K562 (cell line): ENCODE data around the gene AGPAT3. TPM values are rescaled to one million over a fixed set of nuclear protein-coding genes. Genes with fewer than 3 reads are reported as not detected.

Experiments used
- BHLHE40 ChIP-seq: IDR thresholded peaks from 2 replicates; pipeline ENCODE4 v1.6.1; 2011; ENCODE audit warnings: low read length, improper control_type of control experiment
- BMI1 ChIP-seq: fragments of 150-350 bp; IDR thresholded peaks from 2 replicates; pipeline ENCODE4 v1.6.1; 2014; ENCODE audit warnings: low read length
- CHD1 ChIP-seq: fragments of 200-600 bp; sonication (generic); IDR thresholded peaks from one replicate; pipeline ENCODE4 v1.6.1; 2012; ENCODE audit warnings: mild to moderate bottlenecking, moderate library complexity, low read length, inconsistent platforms
- DDX20 ChIP-seq: fragments of 450-650 bp; IDR thresholded peaks from 2 replicates; pipeline ENCODE4 v1.6.1; 2016; ENCODE audit warnings: missing genetic modification characterization, low read depth, mild to moderate bottlenecking, missing compliant biosample characterization, moderate library complexity
- FOXJ3 ChIP-seq: sonication (generic); formaldehyde crosslinking; IDR thresholded peaks from 2 replicates; pipeline ENCODE4 v1.4.0; 2020; ENCODE audit warnings: mild to moderate bottlenecking, missing genetic modification reagents
- HDAC3 ChIP-seq: fragments of 450-650 bp; IDR thresholded peaks from 2 replicates; pipeline ENCODE4 v1.6.1; 2018; ENCODE audit warnings: borderline replicate concordance, mild to moderate bottlenecking, moderate library complexity; ENCODE audit not compliant: partially characterized antibody
- HNRNPLL ChIP-seq: fragments of 200-400 bp; formaldehyde crosslinking; IDR thresholded peaks from 2 replicates; pipeline ENCODE4 v1.6.1; 2017; ENCODE audit warnings: low read length, low read depth, mild to moderate bottlenecking; ENCODE audit not compliant: poor library complexity, severe bottlenecking
- LEF1 ChIP-seq: fragments of 450-650 bp; IDR thresholded peaks from 2 replicates; pipeline ENCODE4 v1.6.1; 2016; ENCODE audit warnings: mild to moderate bottlenecking
- NKRF ChIP-seq: fragments of 450-650 bp; IDR thresholded peaks from 2 replicates; pipeline ENCODE4 v1.6.1; 2016; ENCODE audit warnings: borderline replicate concordance
- POLR2G ChIP-seq: fragments of 200-400 bp; formaldehyde crosslinking; IDR thresholded peaks from 2 replicates; pipeline ENCODE4 v1.6.1; 2017; ENCODE audit warnings: low read depth, mild to moderate bottlenecking, antibody characterized with exemption, low read length, moderate library complexity
- POLR3A ChIP-seq: IDR thresholded peaks from 2 replicates; pipeline ENCODE4 v1.6.1; 2011; ENCODE audit warnings: borderline replicate concordance, mild to moderate bottlenecking, moderate library complexity; ENCODE audit not compliant: insufficient read length, insufficient read depth; ENCODE audit errors: extremely low read depth
- PRDM10 ChIP-seq: fragments of 450-650 bp; IDR thresholded peaks from 2 replicates; pipeline ENCODE4 v1.6.1; 2018; ENCODE audit not compliant: partially characterized antibody
- SMARCA5 ChIP-seq: fragments of 450-650 bp; IDR thresholded peaks from 2 replicates; pipeline ENCODE4 v1.6.1; 2016
- SMARCE1 ChIP-seq: fragments of 450-650 bp; IDR thresholded peaks from 2 replicates; pipeline ENCODE4 v1.7.1; 2016; ENCODE audit warnings: mild to moderate bottlenecking
- SP1 ChIP-seq: sonication (generic); formaldehyde crosslinking; IDR thresholded peaks from 2 replicates; pipeline ENCODE4 v1.8.1; 2022; ENCODE audit warnings: mild to moderate bottlenecking, missing genetic modification reagents
- STAT5B ChIP-seq: fragments of 250-450 bp; sonication (Bioruptor Pico); IDR thresholded peaks from 2 replicates; pipeline ENCODE4 v1.8.0; 2021; ENCODE audit warnings: mild to moderate bottlenecking, inconsistent platforms
- USF1 ChIP-seq: sonication (generic); formaldehyde crosslinking; IDR thresholded peaks from 2 replicates; pipeline ENCODE4 v1.9.0; 2022; ENCODE audit warnings: mild to moderate bottlenecking, missing genetic modification reagents
- ZNF589 ChIP-seq: fragments of 200-800 bp; sonication (Bioruptor generic); IDR thresholded peaks from 2 replicates; pipeline ENCODE4 v1.6.1; 2016; ENCODE audit warnings: low read depth, missing genetic modification characterization, missing compliant biosample characterization
- ZNF655 ChIP-seq: fragments of 250-450 bp; sonication (Bioruptor Pico); IDR thresholded peaks from 2 replicates; pipeline ENCODE4 v1.5.0; 2021
- ZNF668 ChIP-seq: fragments of 250-450 bp; sonication (Bioruptor Pico); IDR thresholded peaks from 2 replicates; pipeline ENCODE4 v1.8.0; 2022; ENCODE audit warnings: mild to moderate bottlenecking, inconsistent platforms
- polyA plus RNA-seq, 8 experiments: library from polyadenylated mRNA; depleted of rRNA in 4 of 8; stranded (reverse) in 5 of 8; unstranded in 3 of 8; fragments of >200 nt; fragmentation: Nextera tagmentation in 2 of 8; fragmentation: Illumina TruSeq in 1 of 8; extraction: Ambion mirVana in 2 of 8; extraction: Trizol in 1 of 8; gene quantifications; 2 replicates each; pipeline versions ENCODE4 v1.2.1 to v1.2.3, GENCODE V29; 2011 to 2014; ENCODE audit warnings: inconsistent platforms in 1 of 8, missing spikeins in 1 of 8
- total RNA-seq, 7 experiments: library from RNA; depleted of rRNA in 6 of 7; stranded (reverse); fragments of >200 nt in 6 of 7; fragmentation: Illumina TruSeq in 2 of 7; extraction: Trizol in 2 of 7; gene quantifications; 2 replicates each; pipeline versions ENCODE4 v1.2.1 to v1.2.3, GENCODE V29; 2011 to 2021; ENCODE audit warnings: low replicate concordance in 1 of 7

The AGPAT3 gene
- total and polyA plus RNA-seq, 9 of the 15 experiments (the other 6 are each of a cell fraction or from before 2014, with no cell fraction given) = 1.5 to 88.4 (median 35.7) TPM

GRCh38 chr21:43854773-43855633 lies 10.0 kb upstream of the AGPAT3 start (continued):
- TF ChIP-seq NKRF = no peak
- no peak for TF ChIP-seq HDAC3
- no peak for TF ChIP-seq BMI1
- TF ChIP-seq BHLHE40 = peak; percentile 48; the same call in 1 of the 2 replicates
- no peak for TF ChIP-seq FOXJ3 (CRISPR knock-in tag)
- TF ChIP-seq ZNF655 = no peak
- TF ChIP-seq SMARCE1 = peak; percentile 82; the same call in 1 of the 2 replicates
- TF ChIP-seq STAT5B (CRISPR knock-in tag) = no peak
- TF ChIP-seq PRDM10 = peak; percentile 78
- TF ChIP-seq POLR2G = peak; percentile 74
- TF ChIP-seq POLR3A = no peak
- peak; percentile 59; the same call in 1 of the 2 replicates for TF ChIP-seq ZNF668 (CRISPR knock-in tag)
- TF ChIP-seq HNRNPLL = no peak
- TF ChIP-seq DDX20 (tag) = no peak
- peak; percentile 88; the same call in 1 of the 2 replicates for TF ChIP-seq LEF1
- TF ChIP-seq SP1 = peak; percentile 59; the same call in 1 of the 2 replicates
- no peak; the same call in 1 of the 2 replicates for TF ChIP-seq ZNF589 (CRISPR knock-in tag)
- peak; percentile 30 for TF ChIP-seq CHD1
- peak; percentile 44; the same call in 1 of the 2 replicates for TF ChIP-seq USF1 (CRISPR knock-in tag)
- TF ChIP-seq SMARCA5 = peak; percentile 32; the same call in 1 of the 2 replicates
